ENCODE data around the gene BRI3.

The BRI3 gene

DNA sequence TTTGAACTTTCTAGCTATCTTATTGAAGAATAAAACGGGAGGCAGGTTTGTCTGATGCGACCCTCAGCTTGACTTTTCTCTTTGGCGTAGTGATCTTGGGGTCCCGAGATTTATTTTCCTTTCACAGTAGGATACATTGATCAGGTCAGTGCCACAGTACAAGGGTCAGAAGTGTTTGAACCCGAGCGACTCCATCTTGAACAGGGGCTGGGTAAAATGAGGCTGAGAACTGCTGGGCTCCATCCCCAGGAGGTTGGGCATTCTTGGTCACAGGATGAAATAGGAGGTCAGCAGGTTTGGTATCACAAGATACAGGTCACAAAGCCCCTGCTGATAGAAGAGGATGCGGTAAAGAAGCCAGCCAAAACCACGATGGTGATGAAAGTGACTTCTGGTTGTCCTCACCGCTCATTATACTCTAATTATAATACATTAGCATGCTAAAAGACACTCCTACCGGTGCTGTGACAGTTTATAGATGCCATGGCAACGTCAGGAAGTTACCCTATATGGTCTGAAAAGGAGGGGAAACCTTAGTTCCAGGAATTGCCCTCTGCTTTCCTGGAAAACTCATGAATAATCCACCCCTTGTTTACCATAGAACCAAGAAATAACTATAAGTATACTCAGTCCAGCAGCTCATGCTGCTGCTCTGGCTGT is 26.4 kb upstream of the BRI3 start:
- no peak for DNase-seq
- peaks cover 6% of the 10 kb centered on the region for H3K36me3 ChIP-seq (replicated peaks)
- no peak overlapping the region for H3K4me3 ChIP-seq (ENCODE audit: low read depth, low read length)
- H3K27ac ChIP-seq = no peak overlapping the region
- TF ChIP-seq, protein P1, sequence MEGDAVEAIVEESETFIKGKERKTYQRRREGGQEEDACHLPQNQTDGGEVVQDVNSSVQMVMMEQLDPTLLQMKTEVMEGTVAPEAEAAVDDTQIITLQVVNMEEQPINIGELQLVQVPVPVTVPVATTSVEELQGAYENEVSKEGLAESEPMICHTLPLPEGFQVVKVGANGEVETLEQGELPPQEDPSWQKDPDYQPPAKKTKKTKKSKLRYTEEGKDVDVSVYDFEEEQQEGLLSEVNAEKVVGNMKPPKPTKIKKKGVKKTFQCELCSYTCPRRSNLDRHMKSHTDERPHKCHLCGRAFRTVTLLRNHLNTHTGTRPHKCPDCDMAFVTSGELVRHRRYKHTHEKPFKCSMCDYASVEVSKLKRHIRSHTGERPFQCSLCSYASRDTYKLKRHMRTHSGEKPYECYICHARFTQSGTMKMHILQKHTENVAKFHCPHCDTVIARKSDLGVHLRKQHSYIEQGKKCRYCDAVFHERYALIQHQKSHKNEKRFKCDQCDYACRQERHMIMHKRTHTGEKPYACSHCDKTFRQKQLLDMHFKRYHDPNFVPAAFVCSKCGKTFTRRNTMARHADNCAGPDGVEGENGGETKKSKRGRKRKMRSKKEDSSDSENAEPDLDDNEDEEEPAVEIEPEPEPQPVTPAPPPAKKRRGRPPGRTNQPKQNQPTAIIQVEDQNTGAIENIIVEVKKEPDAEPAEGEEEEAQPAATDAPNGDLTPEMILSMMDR (IDR thresholded peaks at IDR 0.05; ENCODE audit: low read depth, low read length, missing control alignments) = no peak
- in situ Hi-C loops (cut with HindIII; ENCODE audit: low pct_ligation_motif_present, low sequenced_read_pairs) = no loop called here
- no peaks in the 10 kb centered on the region for H3K27me3 ChIP-seq (replicated peaks)

DNA sequence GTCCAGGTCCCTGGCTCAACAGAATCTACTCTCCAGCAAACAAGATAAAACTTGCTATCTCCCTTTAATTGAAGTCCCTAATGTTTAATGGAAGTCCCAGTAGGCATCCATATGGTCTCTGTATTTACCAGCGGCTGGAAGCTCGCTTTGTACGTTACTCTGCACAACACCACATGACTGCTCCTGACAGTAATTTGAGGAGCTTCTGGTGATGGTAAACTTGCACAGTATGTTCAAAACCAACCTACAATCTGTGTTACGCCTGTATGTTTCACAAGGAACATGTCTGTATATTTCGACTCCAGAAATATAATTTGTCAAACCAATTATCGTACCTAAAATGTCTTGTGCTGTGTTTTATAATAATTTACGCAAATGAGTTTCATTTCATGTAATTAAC is 25.1 kb upstream of the BRI3 start:
- no peak for DNase-seq
- Histone ChIP-seq H3K27ac (no peak overlapping the region), H3K36me3 (replicated peaks) (peaks cover 6% of the 10 kb centered on the region), H3K27me3 (replicated peaks) (no peaks in the 10 kb centered on the region), H3K4me3 (ENCODE audit: low read depth, low read length) (no peak overlapping the region)
- TF ChIP-seq, protein P1 (IDR thresholded peaks at IDR 0.05; ENCODE audit: low read depth, low read length, missing control alignments) = no peak
- in situ Hi-C loops (cut with HindIII; ENCODE audit: low pct_ligation_motif_present, low sequenced_read_pairs) = no loop called here

DNA sequence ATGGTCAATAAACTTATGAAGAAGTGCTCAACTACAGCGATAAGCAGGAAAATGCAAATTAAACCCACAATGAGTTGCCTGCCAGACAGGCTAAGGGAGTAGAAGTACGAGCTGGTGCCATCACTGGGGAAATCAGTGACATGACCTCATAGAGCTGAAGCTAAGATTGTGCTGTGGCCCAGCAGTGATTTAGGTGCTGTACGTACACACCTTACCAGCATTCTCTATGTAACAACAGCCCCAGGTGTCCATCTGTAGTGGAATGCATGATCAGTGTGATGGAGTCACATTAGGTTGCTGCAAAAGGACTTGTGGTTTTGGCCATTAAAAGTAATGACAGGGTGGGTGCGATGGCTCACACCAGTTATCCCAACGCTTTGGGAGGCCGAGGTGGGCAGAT is 23.8 kb upstream of the BRI3 start:
- no peak for DNase-seq
- H3K4me3 ChIP-seq (ENCODE audit: low read depth, low read length) = no peak overlapping the region
- in situ Hi-C loops (cut with HindIII; ENCODE audit: low pct_ligation_motif_present, low sequenced_read_pairs) = no loop called here
- H3K27ac ChIP-seq = no peak overlapping the region
- TF ChIP-seq, protein P1 (IDR thresholded peaks at IDR 0.05; ENCODE audit: low read depth, low read length, missing control alignments) = no peak
- no peaks in the 10 kb centered on the region for H3K27me3 ChIP-seq (replicated peaks)
- H3K36me3 ChIP-seq (replicated peaks) = peaks cover 6% of the 10 kb centered on the region

DNA sequence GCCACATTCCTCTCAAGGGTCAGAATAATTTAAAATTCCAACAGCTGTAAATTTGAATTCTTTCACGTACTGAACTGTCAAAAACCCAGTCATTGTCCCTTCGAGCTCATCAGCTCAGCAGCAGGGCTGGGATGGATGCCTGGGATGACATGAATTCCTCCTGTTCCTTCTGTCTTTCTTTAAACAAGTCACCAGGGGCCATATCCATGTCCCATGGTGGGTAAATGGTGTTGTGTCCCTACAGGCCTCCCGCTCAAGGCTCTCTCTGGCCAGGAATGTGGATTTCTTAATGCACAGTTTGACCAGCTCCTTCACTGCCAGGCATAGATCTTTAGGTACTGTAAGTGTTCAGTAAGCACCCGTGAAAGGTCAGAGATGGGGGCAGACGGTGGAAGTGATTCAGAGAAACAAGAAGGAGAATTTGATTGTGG is 15.6 kb upstream of the BRI3 start:
- Histone ChIP-seq H3K4me3 (ENCODE audit: low read depth, low read length) (no peak overlapping the region), H3K27ac (peak overlapping the region; percentile 53), H3K36me3 (replicated peaks) (no peaks in the 10 kb centered on the region), H3K27me3 (replicated peaks) (no peaks in the 10 kb centered on the region)
- DNase-seq = peak; percentile 66
- TF ChIP-seq, protein P1 (IDR thresholded peaks at IDR 0.05; ENCODE audit: low read depth, low read length, missing control alignments) = no peak
- in situ Hi-C loops (cut with HindIII; ENCODE audit: low pct_ligation_motif_present, low sequenced_read_pairs) = no loop called here

DNA sequence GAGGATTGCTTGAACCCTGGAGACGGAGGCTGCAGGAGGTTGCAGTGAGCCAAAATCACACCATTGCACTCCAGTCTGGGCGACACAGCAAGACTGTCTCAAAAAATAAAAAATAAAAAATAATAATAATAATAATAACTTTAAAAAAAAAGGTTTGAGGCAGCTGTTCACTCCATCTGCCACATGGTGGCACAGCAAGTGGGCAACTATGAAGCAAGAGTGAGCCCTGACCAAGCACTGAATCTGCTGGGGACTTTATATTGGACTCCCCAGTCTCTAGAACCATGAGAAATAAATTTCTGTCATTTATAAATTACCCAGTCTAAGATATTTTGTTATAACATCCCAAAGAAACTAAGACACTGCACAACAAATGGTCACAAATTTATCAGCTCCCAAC is 14.6 kb upstream of the BRI3 start:
- TF ChIP-seq, protein P1 (IDR thresholded peaks at IDR 0.05; ENCODE audit: low read depth, low read length, missing control alignments) = peak; percentile 58
- H3K4me3 ChIP-seq (ENCODE audit: low read depth, low read length) = no peak overlapping the region
- H3K27me3 ChIP-seq (replicated peaks) = no peaks in the 10 kb centered on the region
- H3K27ac ChIP-seq = no peak overlapping the region
- no peak for DNase-seq
- in situ Hi-C loops (cut with HindIII; ENCODE audit: low pct_ligation_motif_present, low sequenced_read_pairs) = no loop called here
- H3K36me3 ChIP-seq (replicated peaks) = no peaks in the 10 kb centered on the region

DNA sequence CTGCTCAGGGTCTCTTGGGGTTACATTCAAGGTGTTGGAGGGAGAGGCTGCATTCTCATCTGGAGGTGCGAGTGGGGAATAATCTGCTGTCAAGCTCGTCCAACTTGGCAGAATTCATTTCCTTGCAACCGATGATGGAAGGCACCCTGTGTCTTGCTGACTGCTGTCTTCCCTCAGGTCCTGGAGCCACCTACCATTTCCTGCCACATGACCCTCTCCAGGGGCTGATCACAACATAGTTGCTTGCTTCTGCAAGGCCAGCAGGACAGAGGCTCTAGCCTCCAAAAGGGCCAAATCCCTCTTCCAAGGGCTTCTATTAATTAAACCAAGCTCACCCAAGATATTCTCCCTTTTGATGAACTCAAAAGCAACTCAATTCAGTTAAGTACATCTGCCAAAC is 14.2 kb upstream of the BRI3 start:
- Histone ChIP-seq H3K36me3 (replicated peaks) (no peaks in the 10 kb centered on the region), H3K4me3 (ENCODE audit: low read depth, low read length) (no peak overlapping the region), H3K27ac (no peak overlapping the region), H3K27me3 (replicated peaks) (no peaks in the 10 kb centered on the region)
- in situ Hi-C loops (cut with HindIII; ENCODE audit: low pct_ligation_motif_present, low sequenced_read_pairs) = no loop called here
- DNase-seq = no peak
- TF ChIP-seq, protein P1 (IDR thresholded peaks at IDR 0.05; ENCODE audit: low read depth, low read length, missing control alignments) = no peak

All from brain microvascular endothelial cell (primary cell).